ENCODE measurements around the gene ROBO1.

DNA sequence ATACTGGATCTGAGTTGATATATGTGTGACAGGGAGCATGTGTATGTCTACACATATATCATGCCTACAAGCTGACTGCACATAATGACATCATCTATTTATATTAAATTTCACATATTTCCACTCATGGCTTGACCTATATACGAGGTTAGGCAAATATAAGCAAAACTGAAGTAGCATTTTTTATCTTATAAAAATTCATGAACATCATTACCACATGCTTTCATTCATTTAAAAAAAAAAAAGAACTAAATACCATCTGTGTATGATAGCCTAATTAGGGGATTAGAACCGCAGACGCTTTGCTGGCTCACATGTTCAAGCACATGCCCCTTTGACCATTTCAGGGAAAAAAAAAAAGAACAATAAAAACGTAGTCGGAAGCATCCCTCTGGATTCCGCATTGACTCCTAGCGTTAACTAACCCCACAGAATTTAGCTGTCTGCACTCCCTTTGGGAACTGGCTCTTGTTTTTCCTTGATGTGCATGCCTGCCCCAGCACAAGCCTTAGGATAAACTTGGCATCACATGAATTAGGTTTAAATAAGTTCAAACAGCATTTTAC is 888.4 kb downstream of the ROBO1 start:
- TF ChIP-seq, protein P1, sequence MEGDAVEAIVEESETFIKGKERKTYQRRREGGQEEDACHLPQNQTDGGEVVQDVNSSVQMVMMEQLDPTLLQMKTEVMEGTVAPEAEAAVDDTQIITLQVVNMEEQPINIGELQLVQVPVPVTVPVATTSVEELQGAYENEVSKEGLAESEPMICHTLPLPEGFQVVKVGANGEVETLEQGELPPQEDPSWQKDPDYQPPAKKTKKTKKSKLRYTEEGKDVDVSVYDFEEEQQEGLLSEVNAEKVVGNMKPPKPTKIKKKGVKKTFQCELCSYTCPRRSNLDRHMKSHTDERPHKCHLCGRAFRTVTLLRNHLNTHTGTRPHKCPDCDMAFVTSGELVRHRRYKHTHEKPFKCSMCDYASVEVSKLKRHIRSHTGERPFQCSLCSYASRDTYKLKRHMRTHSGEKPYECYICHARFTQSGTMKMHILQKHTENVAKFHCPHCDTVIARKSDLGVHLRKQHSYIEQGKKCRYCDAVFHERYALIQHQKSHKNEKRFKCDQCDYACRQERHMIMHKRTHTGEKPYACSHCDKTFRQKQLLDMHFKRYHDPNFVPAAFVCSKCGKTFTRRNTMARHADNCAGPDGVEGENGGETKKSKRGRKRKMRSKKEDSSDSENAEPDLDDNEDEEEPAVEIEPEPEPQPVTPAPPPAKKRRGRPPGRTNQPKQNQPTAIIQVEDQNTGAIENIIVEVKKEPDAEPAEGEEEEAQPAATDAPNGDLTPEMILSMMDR (conservative IDR thresholded peaks at IDR 0.05; ENCODE audit: low read depth, low read length) = no peak
- no peak for TF ChIP-seq EZH2 (IDR thresholded peaks at IDR 0.05; ENCODE audit: low read length, unreplicated experiment)

All from PC-3 (cell line).